ENCODE measurements around the gene RSPO1. TPM values are rescaled to one million over a fixed set of nuclear protein-coding genes. Genes with fewer than 3 reads are reported as not detected.

RSPO1 gene
- total RNA-seq, 8 experiments from 2014 or later = 0.14 to 1.2 (median 0.31) TPM; not detected in 1

DNA sequence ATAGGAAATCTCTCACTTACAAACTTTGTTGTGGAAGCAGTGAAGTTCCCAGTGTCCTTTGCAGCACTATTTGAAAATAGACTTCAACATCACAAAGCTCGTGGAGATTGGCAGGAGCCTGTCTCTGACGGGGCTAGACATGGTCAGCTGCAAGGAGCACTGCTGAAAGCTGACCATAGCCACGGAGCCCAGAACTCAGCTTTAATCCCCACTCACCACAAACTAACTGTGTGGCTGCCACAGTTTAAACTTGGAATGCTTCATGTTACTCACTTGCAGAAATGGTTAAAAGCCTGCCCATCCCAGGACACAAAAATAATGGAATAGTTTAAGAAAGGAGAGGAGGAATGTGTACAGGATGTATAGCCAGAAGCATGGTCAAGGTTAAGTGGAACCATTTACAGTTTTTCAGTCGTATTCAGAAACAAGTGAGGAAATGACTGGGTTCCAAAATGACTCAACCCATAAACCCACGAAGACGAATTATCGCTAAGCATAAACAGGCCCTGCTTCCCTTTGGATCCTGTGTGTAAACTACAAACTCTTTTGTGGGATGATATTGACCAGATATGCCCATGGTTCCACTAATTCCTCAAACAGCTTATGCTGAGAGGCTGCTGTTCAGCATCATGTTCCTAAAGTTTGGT is 59.7 kb downstream of the RSPO1 start:
- no peak overlapping the region for H3K4me3 ChIP-seq
- H3K27ac ChIP-seq = no peak overlapping the region
- ATAC-seq (replicated peaks in 6 of 8) = no peak
- no peaks in the 10 kb centered on the region for H3K4me1 ChIP-seq (replicated peaks in 1 of 2)
- WGBS, 10 experiments = 28 to 100% (median 94%) methylated on average over 2 to 7 of the region's 7 CpGs; no CpG with 5 or more reads in 2 of the 10 experiments
- in situ Hi-C loops (cut with MboI; ENCODE audit: low pct_unique_long_range_greater_than_20kb in 2 of 9, low sequenced_read_pairs in 9 of 9, unreplicated experiment in 9 of 9) = no loop called here

DNA sequence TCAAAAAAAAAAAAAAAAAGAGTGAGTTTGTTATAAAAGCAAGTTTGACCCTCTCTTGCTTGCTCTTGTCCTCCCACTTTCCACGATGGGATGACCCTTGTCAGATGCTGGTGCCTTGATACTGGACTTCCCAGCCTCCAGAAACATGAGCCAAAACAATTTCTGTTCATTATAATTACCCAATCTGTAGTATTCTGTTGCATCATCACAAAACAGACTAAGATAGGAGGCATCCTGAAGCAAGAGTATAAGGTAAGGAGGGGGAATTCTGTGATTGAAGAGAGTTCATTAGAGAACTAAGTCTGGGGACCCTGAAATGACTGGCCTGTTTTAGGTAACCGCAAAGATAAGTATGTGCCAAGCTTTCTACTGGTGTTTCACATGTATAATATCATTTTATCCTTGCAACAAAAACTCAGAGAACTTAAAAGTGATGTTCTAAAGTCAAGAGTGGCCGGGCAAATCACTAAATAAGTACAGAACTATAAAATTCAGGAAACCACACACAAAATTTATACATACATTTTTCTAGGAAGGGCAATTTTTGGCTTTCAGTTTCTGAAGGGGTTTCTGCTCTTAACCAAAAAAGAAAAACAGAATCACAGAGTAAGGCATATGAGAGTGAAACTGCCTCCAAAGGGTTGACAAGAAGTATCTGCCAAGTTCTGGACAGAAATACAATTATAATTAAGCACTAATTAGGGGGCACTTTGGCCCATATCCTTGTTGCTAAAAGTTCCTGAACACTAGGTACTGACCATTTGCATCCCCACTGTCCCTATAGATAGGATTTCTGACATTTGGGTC is 64.0 kb downstream of the RSPO1 start:
- in situ Hi-C loops (cut with MboI; ENCODE audit: low pct_unique_long_range_greater_than_20kb in 2 of 9, low sequenced_read_pairs in 9 of 9, unreplicated experiment in 9 of 9) = no loop called here
- WGBS, 10 experiments = 86 to 100% (median 100%) methylated on average over 1 to 3 of the region's 3 CpGs; no CpG with 5 or more reads in 1 of the 10 experiments
- no peak for ATAC-seq (replicated peaks in 6 of 8)
- Histone ChIP-seq H3K27ac (no peak overlapping the region), H3K4me3 (no peak overlapping the region), H3K4me1 (replicated peaks in 1 of 2) (no peaks in the 10 kb centered on the region)

DNA sequence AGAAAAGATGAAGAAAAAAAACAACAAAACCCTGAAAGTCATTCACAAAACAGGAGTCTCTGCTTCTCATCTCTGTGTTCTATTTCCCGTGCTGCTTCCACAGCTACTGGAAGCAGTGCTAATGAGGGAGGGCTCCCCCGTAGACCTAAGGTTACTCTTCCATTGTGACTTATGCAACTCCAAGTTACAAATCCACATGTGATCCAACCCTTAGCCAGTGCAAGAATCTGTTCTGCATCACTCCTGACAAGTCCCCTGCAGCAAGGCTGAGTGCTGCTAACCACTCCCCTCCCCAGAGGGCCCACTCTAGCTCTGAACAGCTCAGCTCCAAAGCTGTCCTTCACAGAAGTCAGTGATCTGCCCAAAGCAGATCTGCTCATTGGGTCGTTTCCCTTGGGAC is 67.7 kb downstream of the RSPO1 start:
- in situ Hi-C loops (cut with MboI; ENCODE audit: low pct_unique_long_range_greater_than_20kb in 2 of 9, low sequenced_read_pairs in 9 of 9, unreplicated experiment in 9 of 9) = no loop called here
- no peak overlapping the region for H3K27ac ChIP-seq
- ATAC-seq (replicated peaks in 6 of 8) = peak in 1 of 8 experiments; percentile 10
- no peak overlapping the region for H3K4me3 ChIP-seq
- H3K4me1 ChIP-seq (replicated peaks in 1 of 2) = no peaks in the 10 kb centered on the region
- WGBS, 10 experiments = 43 to 100% (median 88%) methylated on average over 1 to 3 of the region's 3 CpGs; no CpG with 5 or more reads in 1 of the 10 experiments

DNA sequence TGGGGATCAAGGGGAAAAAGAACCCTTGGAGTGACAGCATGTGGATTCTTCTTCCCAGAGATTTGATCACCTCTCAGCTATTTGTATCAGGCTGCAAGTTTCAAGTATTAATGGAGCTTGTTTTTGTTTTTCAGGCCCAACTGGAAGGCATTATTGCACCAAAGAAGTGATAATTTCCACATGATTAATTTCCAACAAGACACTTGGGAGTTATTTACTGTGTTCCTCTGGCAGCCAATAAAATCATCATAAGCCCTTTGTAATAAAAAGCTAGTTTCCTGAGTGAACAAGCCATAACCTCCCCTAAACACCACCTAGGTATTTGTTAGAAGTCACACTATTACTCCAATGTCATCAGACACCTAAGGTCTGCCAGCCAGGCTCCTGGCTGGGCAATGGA is 69.8 kb downstream of the RSPO1 start:
- Histone ChIP-seq H3K4me3 (no peak overlapping the region), H3K4me1 (replicated peaks in 1 of 2) (no peaks in the 10 kb centered on the region), H3K27ac (no peak overlapping the region)
- ATAC-seq (replicated peaks in 6 of 8) = no peak
- in situ Hi-C loops (cut with MboI; ENCODE audit: low pct_unique_long_range_greater_than_20kb in 2 of 9, low sequenced_read_pairs in 9 of 9, unreplicated experiment in 9 of 9) = no loop called here

DNA sequence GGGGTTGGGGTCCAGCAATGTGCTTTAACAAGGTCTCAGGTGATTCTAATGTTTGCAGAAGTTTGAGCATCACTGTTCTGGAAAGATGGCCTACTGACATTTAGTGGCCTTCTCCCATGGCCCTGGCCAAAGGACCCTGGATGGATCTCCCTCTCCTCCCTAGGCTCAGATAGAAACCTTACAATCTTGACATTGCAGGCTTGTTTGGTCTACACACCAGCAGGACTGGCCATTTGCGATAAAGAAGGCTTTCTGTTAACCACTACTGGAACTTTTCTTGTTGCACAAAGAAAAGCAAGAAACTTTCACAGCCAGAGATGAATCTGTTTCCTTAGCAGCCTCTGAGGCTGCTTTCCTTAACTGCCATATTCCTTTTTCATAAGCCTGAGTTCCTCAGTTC is 71.7 kb downstream of the RSPO1 start:
- H3K4me3 ChIP-seq = no peak overlapping the region
- H3K4me1 ChIP-seq (replicated peaks in 1 of 2) = no peaks in the 10 kb centered on the region
- 75 to 100% (median 85%) methylated on average over 1 of the region's 1 CpG; no CpG with 5 or more reads in 5 of the 10 experiments for WGBS, 10 experiments
- ATAC-seq (replicated peaks in 6 of 8) = no peak
- no peak overlapping the region for H3K27ac ChIP-seq
- in situ Hi-C loops (cut with MboI; ENCODE audit: low pct_unique_long_range_greater_than_20kb in 2 of 9, low sequenced_read_pairs in 9 of 9, unreplicated experiment in 9 of 9) = no loop called here

Other genes with a start within 250 kb of the RSPO1 start
- gene ZC3H12A, start 160.3 kb downstream of the RSPO1 start, total RNA-seq = 10 to 100 TPM in 2 of 8 experiments, 1 to 10 TPM in 6; 1.8 to 13.3 (median 5.4) TPM
- 100 to 1,000 TPM in 5 of 8 experiments, 10 to 100 TPM in 3; 41.1 to 172 (median 138) TPM for gene MEAF6, start 120.1 kb downstream of the RSPO1 start, total RNA-seq
- gene SNIP1, start 80.6 kb downstream of the RSPO1 start, total RNA-seq = 10 to 100 TPM in 7 of 8 experiments, 1 to 10 TPM in 1; 8.5 to 25.1 (median 16.4) TPM
- 10 to 100 TPM in 6 of 8 experiments, under 1 TPM in 2; 0.31 to 48.8 (median 28.7) TPM for gene DNALI1, start 78.0 kb downstream of the RSPO1 start, total RNA-seq
- gene GNL2, start 39.0 kb downstream of the RSPO1 start, total RNA-seq = 100 to 1,000 TPM in 6 of 8 experiments, 10 to 100 TPM in 2; 88.4 to 226 (median 135) TPM
- gene CDCA8, start 57.6 kb upstream of the RSPO1 start, total RNA-seq = 10 to 100 TPM in 3 of 8 experiments, 1 to 10 TPM in 3, under 1 TPM in 2; 0.20 to 57.4 (median 3.2) TPM
- 1 to 10 TPM in 6 of 8 experiments, under 1 TPM in 2; 0.31 to 5.4 (median 2.6) TPM for gene EPHA10, start 130.2 kb upstream of the RSPO1 start, total RNA-seq
- gene MANEAL, start 159.0 kb upstream of the RSPO1 start, total RNA-seq = 10 to 100 TPM in 5 of 8 experiments, 1 to 10 TPM in 3; 2.3 to 49.7 (median 30.3) TPM
- 10 to 100 TPM; 20.4 to 83.0 (median 61.7) TPM for gene C1orf122, start 172.9 kb upstream of the RSPO1 start, total RNA-seq
- gene YRDC, start 173.3 kb upstream of the RSPO1 start, total RNA-seq = 10 to 100 TPM; 14.6 to 33.7 (median 19.6) TPM
- 1 to 10 TPM; 3.5 to 7.3 (median 5.8) TPM for gene MTF1, start 224.7 kb upstream of the RSPO1 start, total RNA-seq